Activated T-helper 17 cell treated with anti-CD3 and anti-CD28 coated beads, Interleukin-2, amount 50 U/mL, for 72 hours (primary cell): Measurements from ENCODE around the gene TUBB. TPM values are rescaled to one million over a fixed set of nuclear protein-coding genes. Genes with fewer than 3 reads are reported as not detected.

ENCODE experiments used
- ATAC-seq: fragments of 150-1000 bp; cut with Tn5 transposase; replicated peaks from 2 replicates; pipeline ENCODE4 v1.10.0; 2021; ENCODE audit warnings: mild to moderate bottlenecking, moderate library complexity
- H3K27ac Mint-ChIP-seq: one replicate; pipeline ENCODE4 v1.8.0; 2022; ENCODE audit warnings: mixed read lengths
- H3K27me3 Mint-ChIP-seq: one replicate; pipeline ENCODE4 v1.8.0; 2022; ENCODE audit warnings: mixed read lengths
- H3K36me3 Mint-ChIP-seq: one replicate; pipeline ENCODE4 v1.8.0; 2022; ENCODE audit warnings: low read depth, mild to moderate bottlenecking, mixed read lengths
- H3K4me1 Mint-ChIP-seq: one replicate; pipeline ENCODE4 v1.8.0; 2022; ENCODE audit warnings: mixed read lengths
- H3K4me3 Mint-ChIP-seq: one replicate; pipeline ENCODE4 v1.8.0; 2022; ENCODE audit warnings: mild to moderate bottlenecking, mixed read lengths
- H3K9me3 Mint-ChIP-seq: one replicate; pipeline ENCODE4 v1.8.0; 2022; ENCODE audit warnings: mixed read lengths
- total RNA-seq, 2 donors: library from RNA; stranded (reverse); gene quantifications; one replicate each; pipeline ENCODE4 v1.2.3, GENCODE V29; 2022

The TUBB gene
- total RNA-seq, 2 donors from 2014 or later = 1,139 to 1,437 TPM

DNA sequence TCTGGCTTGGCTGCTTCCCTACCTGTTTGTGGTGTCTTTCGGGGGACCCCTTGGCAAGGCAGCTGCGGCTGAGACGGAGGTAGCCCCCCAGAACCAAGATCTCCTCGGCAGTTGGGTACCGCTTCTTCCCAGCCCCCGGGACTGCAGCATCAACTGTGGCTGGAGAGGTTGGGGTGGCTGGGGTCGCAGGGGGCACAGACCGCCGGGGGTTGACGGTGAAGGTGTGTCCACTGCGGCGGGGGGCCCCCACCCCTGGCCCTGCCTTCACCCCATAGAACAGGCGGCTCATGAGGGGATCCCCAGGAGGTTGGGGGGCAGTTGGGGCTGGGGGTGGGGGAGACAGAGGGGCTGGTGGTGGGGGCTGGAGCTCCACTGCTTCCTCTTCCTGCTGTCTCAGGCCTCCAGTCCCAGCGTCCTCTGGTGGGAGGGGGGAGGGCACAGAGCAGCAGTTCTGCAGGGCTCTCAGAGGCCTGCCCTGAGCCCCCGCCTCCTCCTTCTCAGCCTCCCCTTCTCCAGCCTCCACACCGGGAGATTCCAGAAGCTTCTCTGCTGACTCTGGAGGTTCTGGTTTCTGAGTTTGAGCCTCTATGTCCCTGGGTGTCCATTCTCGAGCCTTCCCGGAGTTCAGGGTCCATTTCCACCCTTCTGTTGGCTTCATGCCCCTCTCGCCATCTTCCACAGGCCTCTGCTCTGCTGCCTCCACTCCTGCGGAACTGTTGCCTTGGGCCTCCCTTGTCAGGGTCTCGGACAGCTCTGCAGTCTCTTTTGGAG is 35.6 kb upstream of the TUBB start:
- Mint-ChIP-seq H3K27me3 (no peaks in the 10 kb centered on the region), H3K4me3 (peak overlapping the region; percentile 98), H3K4me1 (peaks cover 13% of the 10 kb centered on the region), H3K9me3 (no peaks in the 10 kb centered on the region), H3K27ac (peak overlapping the region; percentile 97), H3K36me3 (peaks cover 90% of the 10 kb centered on the region)
- ATAC-seq = no peak

DNA sequence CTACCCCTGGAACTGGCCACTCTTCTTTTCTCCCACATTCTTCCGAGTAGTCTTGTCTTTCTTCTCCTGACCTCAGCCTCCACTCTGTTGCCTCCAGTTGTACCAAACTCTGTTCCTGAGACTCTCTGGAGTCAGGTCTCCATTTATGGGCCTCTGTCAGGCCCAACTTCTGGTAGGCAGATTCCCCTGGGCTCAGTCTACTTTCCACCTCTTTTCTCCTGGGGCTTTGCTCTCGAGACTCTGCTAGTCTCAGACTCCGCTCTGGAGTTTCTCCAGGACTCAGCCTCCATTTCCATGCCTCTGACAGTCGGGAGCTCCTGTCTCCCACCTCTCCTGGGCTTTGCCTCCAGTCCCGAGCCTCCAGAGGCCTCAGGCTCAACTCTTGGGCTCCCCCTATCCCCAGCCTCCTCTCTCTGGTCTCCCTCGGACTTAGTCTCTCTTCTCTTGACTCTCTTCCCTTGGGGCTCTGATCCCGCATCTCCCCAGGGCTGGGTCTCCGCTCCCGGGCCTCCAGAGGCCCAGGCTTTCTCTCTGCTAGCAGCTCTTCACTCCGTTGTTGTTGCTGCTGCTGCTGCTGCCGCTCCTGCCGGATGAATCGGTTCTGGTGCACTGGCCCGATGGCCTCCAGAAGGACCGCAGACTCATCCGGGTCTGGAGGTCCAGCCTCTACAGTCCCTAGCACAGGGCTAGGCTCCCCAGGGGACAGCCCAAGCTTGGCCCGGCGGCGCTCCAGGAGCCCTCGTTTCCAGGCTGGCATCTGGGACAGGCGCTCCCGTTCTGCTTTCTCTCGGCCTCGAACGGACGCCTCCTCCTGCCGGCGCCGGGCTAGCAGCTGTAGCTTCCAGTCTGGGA is 34.8 kb upstream of the TUBB start:
- no peaks in the 10 kb centered on the region for H3K9me3 Mint-ChIP-seq
- H3K4me1 Mint-ChIP-seq = peaks cover 20% of the 10 kb centered on the region
- peak overlapping the region; percentile 97 for H3K27ac Mint-ChIP-seq
- peaks cover 86% of the 10 kb centered on the region for H3K36me3 Mint-ChIP-seq
- no peak for ATAC-seq
- no peaks in the 10 kb centered on the region for H3K27me3 Mint-ChIP-seq
- peak overlapping the region; percentile 98 for H3K4me3 Mint-ChIP-seq

DNA sequence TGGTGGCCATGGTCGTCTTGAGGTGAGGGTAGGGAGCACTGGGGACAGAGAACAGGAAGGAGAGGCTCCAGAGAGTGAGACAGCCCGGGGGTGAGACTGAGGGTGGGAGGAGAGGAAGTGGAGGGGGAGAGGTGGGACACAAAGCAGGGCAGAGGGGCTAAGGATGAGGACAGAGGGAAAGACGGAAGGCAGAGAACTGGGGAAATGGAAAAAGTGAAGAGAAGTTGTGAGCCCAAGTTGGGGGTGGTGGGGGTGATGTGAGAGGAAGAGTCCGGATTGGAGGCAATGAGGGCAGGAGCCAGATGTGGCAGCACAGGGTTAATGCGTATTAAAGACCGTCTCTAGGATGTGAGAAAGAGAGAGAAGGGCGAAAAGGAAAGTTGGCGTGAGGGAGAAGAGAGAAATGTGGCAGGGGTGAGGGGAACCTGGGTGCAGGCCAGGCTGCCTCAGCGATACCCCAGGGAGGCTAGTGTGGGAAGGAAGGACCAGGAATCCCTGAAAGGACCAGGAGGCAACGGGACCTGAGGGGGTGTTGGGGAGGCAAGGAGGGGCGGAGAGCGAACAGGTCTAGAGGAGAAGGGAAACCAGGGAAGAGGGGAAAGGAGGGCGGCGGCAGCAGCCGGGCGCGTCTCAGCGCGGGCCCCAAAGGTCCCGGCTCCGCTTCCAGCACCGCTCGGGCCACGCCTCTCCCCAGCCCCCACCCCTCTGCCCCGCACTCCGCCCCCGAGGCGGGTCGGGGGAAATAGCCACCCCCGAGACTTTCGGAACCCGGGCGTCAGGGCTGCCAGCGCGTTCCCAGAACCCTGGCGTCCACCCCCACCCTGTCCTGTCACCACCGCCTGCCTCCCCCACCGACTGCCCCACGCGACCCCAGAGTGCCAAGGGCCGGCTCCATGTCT is 33.9 kb upstream of the TUBB start, which contains the start of gene PPP1R18:
TSS of gene PPP1R18 (minus strand) at position 637 of the 899 bp plus-strand sequence. CDS start at position 10, 627 bp downstream.
- H3K4me3 Mint-ChIP-seq = peak within 1 kb of the TSS; percentile 98
- no peaks in the 10 kb centered on the region for H3K27me3 Mint-ChIP-seq
- H3K27ac Mint-ChIP-seq = peak within 1 kb of the TSS; percentile 97
- peak; percentile 42 for ATAC-seq
- peaks cover 81% of the 10 kb centered on the region for H3K36me3 Mint-ChIP-seq
- H3K9me3 Mint-ChIP-seq = no peaks in the 10 kb centered on the region
- H3K4me1 Mint-ChIP-seq = peaks cover 23% of the 10 kb centered on the region

DNA sequence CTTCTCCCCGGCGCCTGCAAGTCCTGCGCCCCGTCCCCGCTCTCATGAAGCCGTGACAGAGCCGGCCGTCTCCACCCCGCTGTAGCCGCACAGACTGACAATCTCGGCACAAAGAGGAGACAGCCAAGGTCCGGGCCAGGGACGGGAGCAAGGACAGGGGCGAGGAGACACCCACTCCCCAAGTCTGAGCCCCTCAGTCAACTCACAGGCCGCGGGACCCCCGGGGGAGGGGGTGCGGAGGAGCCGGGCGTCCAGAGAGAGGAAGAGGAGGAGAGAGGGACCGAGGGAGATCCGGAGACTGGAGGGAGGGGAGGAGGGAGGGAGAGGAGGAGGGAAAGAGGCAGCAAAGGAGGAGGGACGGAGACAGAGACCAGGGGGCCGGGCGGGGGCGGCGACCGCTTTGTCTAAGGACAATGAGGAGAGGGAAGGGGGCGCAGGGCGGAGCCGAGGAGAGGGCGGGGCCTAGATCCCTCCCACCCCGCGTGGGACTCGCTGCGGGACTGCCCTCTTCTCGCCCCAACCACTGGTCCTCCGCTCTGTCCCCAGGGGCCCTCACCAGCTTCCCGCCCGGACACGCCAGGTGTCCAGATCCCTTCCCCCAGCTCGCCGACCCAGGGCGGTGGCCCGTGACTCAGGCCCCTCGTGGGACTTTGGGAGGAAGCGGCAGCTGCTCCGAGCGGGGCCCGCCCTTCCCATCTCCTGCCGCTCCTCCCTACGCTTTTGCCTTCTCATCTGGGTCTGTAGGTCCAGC is 33.1 kb upstream of the TUBB start:
- H3K9me3 Mint-ChIP-seq = no peaks in the 10 kb centered on the region
- ATAC-seq = peak; percentile 48
- H3K4me1 Mint-ChIP-seq = peaks cover 23% of the 10 kb centered on the region
- H3K27me3 Mint-ChIP-seq = no peaks in the 10 kb centered on the region
- H3K27ac Mint-ChIP-seq = peak overlapping the region; percentile 97
- peak overlapping the region; percentile 98 for H3K4me3 Mint-ChIP-seq
- peaks cover 73% of the 10 kb centered on the region for H3K36me3 Mint-ChIP-seq

DNA sequence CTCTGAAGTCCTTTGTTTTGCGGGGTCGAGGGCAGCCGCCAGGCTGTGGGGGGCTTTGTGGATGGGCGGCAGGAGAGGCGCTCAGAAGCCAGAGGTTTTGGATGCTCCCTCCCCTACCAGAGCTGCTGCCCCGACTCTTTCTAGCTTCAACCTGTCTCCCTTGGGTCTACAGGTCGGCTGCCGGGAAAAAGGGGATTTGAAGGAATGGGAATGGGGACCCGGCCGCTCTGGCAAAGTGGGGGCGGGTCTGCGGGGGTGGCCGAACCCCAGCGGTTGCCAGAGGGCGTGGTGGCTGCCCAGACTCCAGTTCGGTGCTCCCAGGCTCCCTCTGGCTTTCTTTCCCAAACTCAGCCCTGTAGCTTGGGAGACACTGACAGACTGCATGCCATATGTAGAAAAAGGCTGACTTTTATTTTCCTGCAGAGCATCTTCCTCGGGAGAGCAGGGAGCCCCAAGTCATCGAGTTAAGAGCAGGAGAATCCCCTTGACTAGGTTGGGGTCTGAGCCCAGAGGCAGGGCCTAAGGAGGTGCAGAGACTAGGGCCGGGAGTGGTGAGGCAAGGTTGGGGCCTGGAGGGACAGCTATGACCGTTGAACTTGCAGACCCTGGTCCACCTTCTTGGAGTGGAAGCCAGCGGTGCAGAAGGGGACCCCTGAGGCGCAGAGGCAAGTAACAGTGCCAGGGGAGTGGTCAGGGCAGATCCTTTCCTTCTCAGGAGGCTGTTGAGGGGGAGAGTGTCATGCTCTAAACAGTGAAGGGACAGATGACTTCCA is 32.3 kb upstream of the TUBB start:
- Mint-ChIP-seq H3K36me3 (peaks cover 65% of the 10 kb centered on the region), H3K4me1 (peaks cover 23% of the 10 kb centered on the region), H3K9me3 (no peaks in the 10 kb centered on the region), H3K4me3 (peak overlapping the region; percentile 98), H3K27ac (peak overlapping the region; percentile 97), H3K27me3 (no peaks in the 10 kb centered on the region)
- ATAC-seq = no peak

DNA sequence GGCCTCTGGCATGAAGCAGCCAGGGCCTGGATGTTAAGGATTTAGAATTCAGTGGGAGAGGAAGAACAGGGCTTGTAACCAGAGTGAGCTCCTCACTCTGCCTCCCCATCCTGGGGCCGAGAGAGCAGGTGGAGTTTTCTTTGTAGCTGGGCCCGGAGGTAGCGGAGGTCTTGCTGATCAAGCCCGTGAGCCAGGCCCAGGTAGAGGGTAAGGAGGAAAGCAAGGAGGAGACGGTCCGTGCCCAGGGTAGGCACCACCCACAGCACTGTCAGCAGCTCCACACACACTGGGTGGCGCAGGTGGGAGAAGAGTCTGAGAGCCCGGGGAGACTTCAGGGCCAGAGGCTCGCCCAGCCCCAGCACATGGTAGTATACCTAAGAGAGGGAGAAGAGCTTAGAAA is 31.6 kb upstream of the TUBB start:
- no peak for ATAC-seq
- H3K4me1 Mint-ChIP-seq = peaks cover 23% of the 10 kb centered on the region
- peak overlapping the region; percentile 98 for H3K4me3 Mint-ChIP-seq
- H3K27ac Mint-ChIP-seq = peak overlapping the region; percentile 97
- H3K27me3 Mint-ChIP-seq = no peaks in the 10 kb centered on the region
- H3K36me3 Mint-ChIP-seq = peaks cover 58% of the 10 kb centered on the region
- H3K9me3 Mint-ChIP-seq = no peaks in the 10 kb centered on the region

DNA sequence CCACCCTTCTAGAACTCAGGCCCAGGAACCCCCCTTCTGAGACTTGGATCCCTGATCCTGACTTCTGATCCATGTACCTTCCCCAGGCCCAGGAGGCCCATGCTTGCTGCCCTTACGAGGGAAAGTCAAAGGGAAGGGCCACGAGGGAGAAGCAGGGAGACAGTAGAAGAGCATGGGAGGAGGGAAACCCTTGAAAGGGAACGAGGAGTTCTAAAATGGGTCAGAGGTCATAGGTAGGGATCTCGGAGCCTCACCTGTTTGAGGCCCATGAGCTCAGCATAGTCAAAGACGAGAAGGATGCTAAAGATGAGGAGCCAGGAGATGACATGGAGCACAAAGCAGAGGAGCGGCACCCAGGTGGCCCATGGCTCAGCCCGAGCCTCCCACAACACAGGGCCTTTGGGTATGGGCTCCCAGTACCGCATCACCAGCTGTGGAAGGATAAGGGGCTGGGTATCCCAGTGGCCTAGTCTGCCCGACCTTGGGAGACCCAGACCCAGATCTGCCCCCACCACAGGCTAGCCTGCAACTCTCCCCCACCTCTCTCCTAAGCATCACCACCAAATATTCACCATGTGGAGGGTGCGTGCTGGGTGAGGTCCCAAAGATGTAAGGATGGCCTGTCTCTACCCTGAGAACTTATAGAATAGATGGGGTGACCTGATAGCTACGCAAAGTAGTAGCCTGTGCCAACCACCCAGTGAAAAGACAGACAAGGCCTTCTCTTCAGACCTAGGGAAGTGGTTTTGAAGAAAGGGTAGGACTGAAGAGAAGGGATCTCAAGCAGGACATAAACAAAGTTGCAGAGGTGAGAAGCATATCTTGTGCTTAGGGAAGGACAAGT is 30.9 kb upstream of the TUBB start:
- ATAC-seq = no peak
- Mint-ChIP-seq H3K4me3 (peak overlapping the region; percentile 98), H3K4me1 (peaks cover 23% of the 10 kb centered on the region), H3K9me3 (no peaks in the 10 kb centered on the region), H3K27ac (peak overlapping the region; percentile 97), H3K27me3 (no peaks in the 10 kb centered on the region), H3K36me3 (peaks cover 51% of the 10 kb centered on the region)

DNA sequence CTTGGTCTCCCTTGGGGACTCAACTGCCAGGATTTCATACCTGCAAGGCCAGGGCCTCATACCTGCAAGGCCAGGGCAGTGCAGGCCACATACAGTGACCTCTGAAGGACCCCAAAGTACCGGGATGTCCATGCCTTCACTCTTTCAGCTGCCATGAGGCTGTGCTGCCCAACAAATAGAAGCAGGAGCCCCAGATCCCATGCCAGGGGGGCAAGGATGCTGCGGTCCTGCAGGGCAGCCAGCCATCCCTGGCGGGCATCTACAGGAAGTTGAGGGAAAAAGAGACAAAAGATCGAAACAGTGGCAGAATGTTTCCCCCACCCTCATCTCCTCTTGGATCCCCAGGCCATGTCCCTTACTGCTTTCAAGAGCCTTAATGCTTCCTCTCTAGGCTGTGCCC is 30.2 kb upstream of the TUBB start:
- Mint-ChIP-seq H3K9me3 (no peaks in the 10 kb centered on the region), H3K4me3 (peak overlapping the region; percentile 98), H3K27ac (peak overlapping the region; percentile 97), H3K36me3 (peaks cover 44% of the 10 kb centered on the region), H3K4me1 (peaks cover 23% of the 10 kb centered on the region), H3K27me3 (no peaks in the 10 kb centered on the region)
- no peak for ATAC-seq

DNA sequence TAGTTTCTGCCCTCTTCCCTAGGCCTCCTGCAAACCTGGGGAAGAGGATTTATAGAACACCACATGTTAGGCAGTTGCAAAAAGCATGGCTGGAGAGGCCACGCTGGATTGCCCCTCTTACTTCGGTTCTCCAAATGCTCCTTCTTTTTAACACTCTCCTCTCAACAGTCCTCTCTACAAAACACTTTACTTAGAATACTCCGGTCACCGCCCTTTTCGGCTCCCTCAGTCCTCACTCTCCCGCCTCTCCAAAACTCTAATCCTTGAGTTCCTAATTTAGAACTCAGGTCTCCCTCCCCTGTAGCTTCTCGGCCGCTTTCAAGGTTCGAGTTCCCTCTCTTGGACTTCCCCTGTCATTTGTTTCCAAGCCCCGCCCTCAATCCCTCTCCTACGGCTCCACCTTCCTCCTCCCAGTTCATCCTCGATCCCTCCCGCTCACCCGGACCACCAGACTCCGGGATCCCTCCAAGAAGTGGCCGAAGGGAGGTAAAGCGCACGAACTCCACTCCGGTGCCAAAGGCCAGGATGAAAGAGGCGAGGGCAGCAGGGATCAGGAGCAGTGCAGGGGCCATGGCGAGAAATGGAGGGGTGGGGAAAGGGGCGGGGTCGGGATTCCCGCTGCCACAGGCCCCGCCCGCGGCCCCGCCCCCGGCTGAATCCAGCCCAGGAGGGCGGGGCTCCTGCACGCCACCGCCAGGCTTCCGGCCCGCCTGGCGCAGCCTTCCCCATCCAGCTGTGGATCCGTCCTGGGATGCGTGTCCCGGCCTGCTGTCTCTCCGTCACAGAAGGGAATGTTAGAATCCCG is 29.5 kb upstream of the TUBB start, which contains the start of gene NRM:
TSS of gene NRM (minus strand) at position 582 of the 805 bp plus-strand sequence. CDS start at position 572, 10 bp downstream.
- H3K4me1 Mint-ChIP-seq = peaks cover 23% of the 10 kb centered on the region
- H3K27me3 Mint-ChIP-seq = no peaks in the 10 kb centered on the region
- H3K36me3 Mint-ChIP-seq = peaks cover 37% of the 10 kb centered on the region
- peak within 1 kb of the TSS; percentile 98 for H3K4me3 Mint-ChIP-seq
- peak within 1 kb of the TSS; percentile 97 for H3K27ac Mint-ChIP-seq
- ATAC-seq = peak; percentile 55
- no peaks in the 10 kb centered on the region for H3K9me3 Mint-ChIP-seq

DNA sequence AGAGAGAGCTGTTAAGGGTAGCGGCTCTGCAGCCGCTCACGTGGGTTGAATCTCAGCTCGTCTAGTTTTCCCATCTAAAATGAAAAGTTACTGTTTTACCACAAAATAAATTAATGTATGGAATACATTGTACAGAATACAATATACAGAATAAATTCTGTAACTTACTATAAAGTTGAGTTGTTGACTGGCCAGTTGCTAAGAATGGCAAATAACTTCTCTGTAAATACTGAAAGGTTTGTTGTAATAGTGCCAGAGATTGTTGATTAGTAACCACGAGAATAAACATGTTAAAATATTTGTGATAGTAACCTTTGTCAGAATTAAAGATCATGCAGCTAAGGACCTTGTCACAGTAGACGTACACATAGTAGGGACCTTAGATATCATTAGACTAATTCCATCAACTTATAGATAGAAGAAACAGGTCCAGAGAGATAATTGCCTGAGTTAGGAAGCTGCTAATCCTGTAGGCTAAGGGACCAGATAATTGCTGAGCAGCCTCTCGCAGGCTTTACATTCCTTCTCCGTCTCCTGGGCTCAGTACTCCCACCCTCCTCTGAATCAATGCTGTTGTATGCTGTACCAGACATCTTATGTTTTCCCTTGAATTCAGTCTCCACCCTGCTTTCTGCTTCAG is 28.8 kb upstream of the TUBB start:
- no peak for ATAC-seq
- Mint-ChIP-seq H3K4me1 (peaks cover 23% of the 10 kb centered on the region), H3K27me3 (no peaks in the 10 kb centered on the region)

DNA sequence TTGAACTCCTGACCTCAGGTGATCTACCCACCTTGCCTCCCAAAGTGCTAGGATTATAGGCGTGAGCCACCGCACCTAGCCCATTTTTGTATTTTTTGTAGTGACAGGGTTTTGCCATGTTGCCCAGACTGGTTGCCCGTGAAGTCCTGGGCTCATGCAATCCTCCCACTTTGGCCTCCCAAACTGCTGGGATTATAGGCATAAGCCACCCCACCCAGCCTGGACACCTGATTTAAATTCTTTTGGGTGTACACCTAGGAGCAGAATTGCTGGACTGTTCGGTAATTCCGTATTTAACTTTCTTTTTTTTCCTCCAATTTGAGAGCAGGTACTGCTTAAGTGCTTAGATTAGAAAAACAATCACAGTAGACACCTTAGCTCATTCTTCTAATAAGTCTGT is 23.7 kb upstream of the TUBB start:
- ATAC-seq = no peak
- H3K27me3 Mint-ChIP-seq = no peaks in the 10 kb centered on the region
- H3K36me3 Mint-ChIP-seq = peaks cover 24% of the 10 kb centered on the region
- no peaks in the 10 kb centered on the region for H3K9me3 Mint-ChIP-seq
- H3K4me3 Mint-ChIP-seq = no peak overlapping the region
- no peak overlapping the region for H3K27ac Mint-ChIP-seq
- no peaks in the 10 kb centered on the region for H3K4me1 Mint-ChIP-seq

More for the DNA sequence above, 28.8 kb upstream of the TUBB start:
- Mint-ChIP-seq H3K27ac (peak overlapping the region; percentile 97), H3K4me3 (peak overlapping the region; percentile 98), H3K36me3 (peaks cover 30% of the 10 kb centered on the region), H3K9me3 (no peaks in the 10 kb centered on the region)
